ENCODE data around the gene CDHR1.
A peak's percentile ranks its signal among the peaks of the same experiment; 100 is the strongest.

The CDHR1 gene

GRCh38 chr10:84233940-84234339, 39.6 kb downstream of the CDHR1 start:
- DNase-seq (ENCODE audit: low read depth): no peak

- DNase-seq (ENCODE audit: low read depth): no peak
Measured at GRCh38 chr10:84234479-84234878, 40.1 kb downstream of the CDHR1 start.

DNA sequence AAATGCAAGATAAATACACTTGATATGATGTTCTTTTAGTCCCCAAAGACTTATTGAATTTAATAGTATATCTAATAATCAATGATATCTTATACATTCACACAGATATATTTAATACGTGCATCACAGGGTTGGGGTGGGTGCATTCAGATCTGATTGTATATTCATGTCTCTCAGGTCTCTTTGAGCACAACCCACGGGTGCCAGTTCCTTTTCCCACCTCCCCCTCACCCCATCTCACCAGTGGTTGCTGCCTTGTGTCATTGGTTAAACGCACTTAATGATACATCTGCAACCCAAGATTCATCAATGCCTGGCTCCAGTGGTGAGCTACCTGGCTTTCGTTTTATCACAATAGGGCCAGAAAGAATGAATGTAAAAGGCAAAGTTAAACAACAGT, 40.8 kb downstream of the CDHR1 start:
- DNase-seq (ENCODE audit: low read depth): no peak

GRCh38 chr10:84236807-84237198, 42.5 kb downstream of the CDHR1 start:
- no peak for DNase-seq (ENCODE audit: low read depth)

- DNase-seq (ENCODE audit: low read depth): no peak
Measured at GRCh38 chr10:84237199-84238051, 43.1 kb downstream of the CDHR1 start.

GRCh38 chr10:84238909-84239308, 44.6 kb downstream of the CDHR1 start:
- DNase-seq (ENCODE audit: low read depth): no peak

DNA sequence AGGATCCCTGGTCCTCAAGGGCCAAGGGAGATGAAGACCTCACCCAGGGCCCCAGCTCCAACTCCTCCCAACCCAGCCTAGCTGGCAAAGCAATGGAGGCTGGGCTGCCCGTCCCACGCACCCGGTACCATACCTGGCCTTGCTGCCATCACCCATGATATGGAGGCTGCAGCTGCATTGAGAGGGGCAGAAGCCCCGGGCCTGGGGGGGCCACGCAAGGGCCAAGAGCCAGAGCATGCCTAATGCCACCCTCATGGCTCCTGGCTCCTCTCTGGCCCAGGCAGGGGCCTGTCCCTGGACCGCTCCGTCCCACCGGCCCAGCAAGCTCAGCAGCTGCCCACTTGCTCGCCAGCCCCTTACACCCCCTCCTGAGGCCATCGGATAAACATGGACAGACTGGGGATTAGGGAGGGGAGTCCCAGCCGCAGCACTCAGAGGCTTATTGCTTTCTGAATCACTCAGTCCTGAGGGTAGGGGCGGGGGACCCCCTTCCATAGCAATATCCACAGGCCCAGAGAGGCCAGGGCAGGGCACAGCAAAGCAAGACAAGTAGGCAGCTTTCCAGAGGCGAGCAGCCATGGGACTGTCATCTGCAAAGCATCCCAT, 47.0 kb downstream of the CDHR1 start, which contains the start of gene LRIT1:
TSS of gene LRIT1 (minus strand) at position 362 of the 606 bp plus-strand sequence. CDS start at position 255, 107 bp downstream.
- no peak for DNase-seq (ENCODE audit: low read depth)

DNA sequence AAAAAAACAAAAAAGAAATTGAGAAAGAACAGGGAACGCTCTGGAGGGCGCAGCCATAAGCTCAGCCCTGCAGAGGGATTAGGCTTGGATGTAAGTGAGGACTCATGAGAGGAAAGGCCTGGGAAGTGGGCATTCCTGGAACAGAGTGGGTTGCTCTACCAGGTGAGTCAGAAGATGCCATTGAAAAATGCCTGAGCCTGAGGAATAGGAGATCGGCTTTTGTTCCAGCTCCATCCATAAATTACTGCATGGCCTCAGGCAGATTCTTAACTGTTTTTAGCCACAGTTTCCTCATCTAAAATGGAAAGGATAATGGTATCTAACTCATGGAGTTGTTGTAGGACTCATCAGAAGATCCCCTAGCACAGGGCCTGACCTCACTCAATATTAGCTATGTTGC, 49.4 kb downstream of the CDHR1 start:
- no peak for DNase-seq (ENCODE audit: low read depth)

- no peak for DNase-seq (ENCODE audit: low read depth)
Measured at GRCh38 chr10:84244651-84245270, 50.4 kb downstream of the CDHR1 start, which contains the start of gene RGR. Gene RGR, plus strand, starts transcription at chr10:84245053. Its CDS starts 38 bp downstream, at chr10:84245091.

DNA sequence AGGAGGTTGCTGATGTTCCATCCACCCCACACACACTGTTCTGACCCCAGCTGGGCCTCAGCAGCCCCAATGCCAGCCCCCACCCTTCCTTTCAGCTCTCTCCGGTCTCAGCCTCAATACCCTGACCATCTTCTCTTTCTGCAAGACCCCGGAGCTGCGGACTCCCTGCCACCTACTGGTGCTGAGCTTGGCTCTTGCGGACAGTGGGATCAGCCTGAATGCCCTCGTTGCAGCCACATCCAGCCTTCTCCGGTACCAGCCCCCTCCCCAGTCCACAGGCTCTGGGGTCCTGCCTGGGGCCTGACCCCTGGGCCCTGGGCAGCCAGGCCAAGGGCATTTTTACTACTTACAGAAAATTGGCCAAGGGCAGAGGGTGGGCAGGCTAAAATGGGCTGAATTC, 53.2 kb downstream of the CDHR1 start:
- DNase-seq (ENCODE audit: low read depth): no peak

GRCh38 chr10:84248794-84249193, 54.5 kb downstream of the CDHR1 start:
- no peak for DNase-seq (ENCODE audit: low read depth)

DNA sequence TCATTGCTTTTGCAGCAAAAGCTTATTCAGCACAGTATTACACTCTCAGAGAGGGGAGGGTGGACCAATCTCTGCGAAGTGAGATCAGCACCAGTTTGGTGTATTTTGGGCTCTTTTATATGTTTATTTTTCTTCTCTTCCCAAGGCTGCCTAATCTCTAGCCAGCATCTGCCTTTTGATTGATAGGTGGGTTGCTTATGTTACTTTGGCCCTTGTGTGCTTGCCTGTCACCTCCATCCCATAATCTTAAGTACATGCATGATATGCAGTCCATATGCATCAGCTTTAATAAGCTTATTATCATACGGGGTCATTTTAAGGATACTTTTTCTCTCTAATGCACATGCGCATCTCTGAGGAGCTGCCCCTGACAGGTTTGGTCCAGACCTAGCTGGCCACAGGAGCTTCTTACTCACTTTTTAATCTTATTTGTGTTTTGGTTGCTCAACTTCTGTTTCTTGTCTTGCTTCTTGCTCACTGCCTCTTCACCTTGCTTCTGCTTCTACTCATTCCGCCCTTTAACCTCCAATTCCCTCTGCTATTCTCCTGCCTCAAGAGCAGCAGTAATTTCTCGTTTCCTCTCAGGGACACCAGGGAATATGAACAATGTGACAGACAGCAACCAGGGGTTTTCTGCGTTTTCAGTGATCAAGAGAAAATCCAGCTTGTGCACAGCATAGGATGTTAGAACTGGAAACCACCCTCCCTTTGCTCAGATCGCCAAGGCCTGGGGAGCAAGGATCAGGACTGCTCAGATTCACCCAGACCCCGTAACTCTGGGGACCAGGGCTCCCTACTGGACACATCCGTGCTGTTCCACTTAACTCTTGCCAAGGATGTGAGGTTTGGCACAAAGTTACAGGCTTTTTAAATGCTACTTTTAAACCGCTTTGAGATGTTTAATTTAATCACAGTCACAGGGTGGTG, 60.5 kb downstream of the CDHR1 start:
- DNase-seq (ENCODE audit: low read depth): no peak

DNA sequence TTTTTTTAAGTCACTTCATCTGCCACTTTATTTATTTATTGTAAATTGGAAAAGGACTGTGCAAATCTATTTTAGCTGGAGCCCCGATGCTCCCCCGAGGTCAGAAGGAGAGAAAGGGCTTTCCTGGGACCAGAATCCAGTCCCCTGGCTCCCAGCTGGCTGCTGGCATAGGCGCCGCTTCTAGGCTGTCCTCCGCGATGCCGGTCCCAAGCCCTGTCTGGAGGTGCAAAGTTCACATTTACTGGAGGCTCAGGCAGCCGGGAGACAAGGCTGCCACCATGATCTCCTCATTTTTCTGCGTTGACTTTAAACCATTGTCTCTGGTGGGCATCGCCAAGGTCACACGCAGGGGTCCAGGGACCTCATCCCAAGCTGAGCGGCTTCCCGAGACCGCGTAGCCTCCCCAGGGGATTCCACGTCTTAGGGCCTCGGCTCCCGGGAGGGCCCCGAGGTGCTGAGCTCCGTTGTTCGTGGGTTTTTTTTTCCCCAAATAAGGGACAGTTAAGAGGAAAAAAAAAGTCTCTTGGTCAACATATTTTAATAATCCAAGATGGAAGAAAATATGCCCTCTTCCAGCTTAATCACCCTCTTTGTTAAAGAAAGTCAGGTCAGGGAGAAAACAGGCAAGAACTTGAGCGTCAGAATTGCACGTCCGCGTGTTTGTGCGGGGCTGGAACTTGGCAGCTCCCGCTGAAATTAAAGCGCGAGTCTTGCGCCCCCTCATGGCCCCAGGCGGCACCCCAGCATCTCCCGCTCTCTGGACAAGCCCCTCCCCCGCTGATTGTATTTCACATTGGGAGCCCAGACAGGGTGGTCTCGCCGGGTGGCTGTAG, 62.4 kb downstream of the CDHR1 start:
- peak; percentile 24 for DNase-seq (ENCODE audit: low read depth)

GRCh38 chr10:84257343-84258020, 63.1 kb downstream of the CDHR1 start:
- DNase-seq (ENCODE audit: low read depth): no peak

- no peak for DNase-seq (ENCODE audit: low read depth)
Measured at GRCh38 chr10:84258034-84258695, 63.8 kb downstream of the CDHR1 start.

- DNase-seq (ENCODE audit: low read depth): no peak
Measured at GRCh38 chr10:84261236-84261915, 67.0 kb downstream of the CDHR1 start.

- no peak for DNase-seq (ENCODE audit: low read depth)
Measured at GRCh38 chr10:84262190-84262956, 68.0 kb downstream of the CDHR1 start.

GRCh38 chr10:84263716-84264115, 69.4 kb downstream of the CDHR1 start:
- no peak for DNase-seq (ENCODE audit: low read depth)

Measured in HS-27A (cell line).